DOHH2 (cell line): ENCODE results near the gene CDK16.

Source experiments
- CTCF ChIP-seq: fragments of 200-600 bp; sonication (generic); IDR thresholded peaks from one replicate; pipeline ENCODE4 v1.5.1; 2014; ENCODE audit warnings: antibody characterized with exemption, mild to moderate bottlenecking, low read depth, low read length; ENCODE audit not compliant: poor library complexity, severe bottlenecking
- EZH2phosphoT487 ChIP-seq: fragments of 200-600 bp; sonication (generic); IDR thresholded peaks from 2 replicates; pipeline ENCODE4 v1.6.1; 2017; ENCODE audit warnings: borderline replicate concordance, mild to moderate bottlenecking, antibody characterized with exemption, low read length, moderate library complexity, mixed read lengths

- TF ChIP-seq CTCF = no peak
- no peak for TF ChIP-seq EZH2phosphoT487
Measured at GRCh38 chrX:47245156-47245555, 26.7 kb downstream of the CDK16 start.
